ENCODE measurements around the gene DAB2.

DAB2 gene

DNA sequence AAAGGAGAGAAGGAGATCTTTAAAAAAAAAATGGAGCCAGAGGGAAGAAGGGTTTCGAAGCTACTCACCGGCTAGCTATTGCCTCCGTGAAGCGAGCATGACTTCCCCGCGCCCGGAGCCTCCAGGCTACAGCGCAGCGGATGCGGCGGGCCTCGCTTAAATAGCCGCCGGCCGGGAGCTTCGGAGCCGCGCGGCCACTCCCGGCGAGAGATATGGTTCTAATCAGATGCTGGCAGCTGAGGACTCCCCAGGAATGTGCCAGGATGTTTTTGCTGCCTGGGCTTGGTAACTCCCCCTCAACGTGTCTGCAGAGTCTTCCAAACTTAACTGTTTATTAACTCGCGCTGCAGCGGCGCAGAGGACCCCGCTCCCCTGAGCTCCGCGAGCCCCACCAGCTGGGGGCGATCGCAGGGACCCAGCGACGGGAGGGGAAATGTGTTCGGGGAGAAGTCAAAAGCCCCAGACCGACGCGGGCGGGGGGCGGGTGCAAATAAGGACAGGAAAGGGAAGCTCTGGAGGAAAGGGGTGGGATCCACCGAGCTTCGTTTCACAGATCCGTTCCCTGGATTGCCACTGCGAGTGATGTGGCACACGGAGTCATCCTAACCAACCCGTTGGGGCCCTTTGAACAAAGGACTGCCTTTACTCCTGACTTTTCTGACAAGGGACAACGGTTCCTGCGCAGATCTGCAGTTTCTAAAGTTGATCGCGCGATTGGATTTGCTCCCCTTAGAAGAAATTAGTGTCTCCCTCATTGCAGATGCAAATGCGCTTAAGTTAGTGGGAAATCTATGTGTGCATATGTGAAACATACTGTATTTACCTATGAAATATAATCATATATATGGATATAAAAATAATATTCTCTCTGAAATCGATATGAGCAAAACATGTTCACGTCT lies at the start of gene DAB2:
Gene DAB2 (minus strand): TSS at position 245 of the 902 bp plus-strand sequence. CDS start 30,660 bp downstream, outside the sequence.
- Histone ChIP-seq H3K27me3 (ENCODE audit: control insufficient read depth, insufficient read depth, low read length) (peaks cover 7% of the 10 kb centered on the region; the same call in 1 of the 2 replicates), H3K9ac (ENCODE audit: low read length) (peak within 1 kb of the TSS; percentile 69), H3K9me3 (ENCODE audit: control insufficient read depth, insufficient read depth, low read depth, low read length) (no peaks in the 10 kb centered on the region), H3K4me3 (ENCODE audit: low read depth, low read length) (peak within 1 kb of the TSS; percentile 66), H3K27ac (ENCODE audit: low read depth, low read length) (no peak within 1 kb of the TSS), H3K36me3 (ENCODE audit: control insufficient read depth, insufficient read depth, low read length) (no peaks in the 10 kb centered on the region), H3K4me1 (ENCODE audit: control insufficient read depth, insufficient read depth, low read length) (peaks cover 31% of the 10 kb centered on the region)

DNA sequence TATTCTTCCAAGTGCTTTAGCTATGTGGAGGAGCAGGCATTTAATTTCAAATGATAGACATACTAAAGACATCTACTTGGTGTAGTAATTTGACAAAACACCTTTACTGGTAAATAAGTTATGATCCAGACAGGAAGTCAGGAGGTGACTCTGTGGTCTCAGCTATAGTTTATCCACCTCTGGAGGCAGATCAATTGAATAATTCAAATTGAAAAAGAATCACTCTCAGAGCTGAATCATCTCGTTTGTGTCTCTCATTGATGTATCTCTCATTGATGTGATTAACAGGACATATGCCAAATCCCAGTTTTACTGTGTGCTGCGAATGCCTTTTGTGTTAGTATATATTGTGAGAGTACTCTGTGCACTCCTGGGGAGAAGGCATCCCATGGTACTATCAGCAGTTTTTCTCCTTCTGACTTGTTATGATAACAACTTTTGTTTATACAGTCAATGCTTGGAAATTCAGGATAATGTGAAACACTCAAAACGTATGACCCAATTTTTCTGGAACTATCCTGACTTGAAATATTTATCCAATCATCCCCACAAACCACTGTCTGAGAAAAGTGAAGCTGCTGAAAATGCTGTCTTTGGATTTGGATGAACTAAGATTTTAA lies 48.5 kb upstream of the DAB2 start:
- Histone ChIP-seq H3K36me3 (ENCODE audit: control insufficient read depth, insufficient read depth, low read length) (no peaks in the 10 kb centered on the region), H3K27me3 (ENCODE audit: control insufficient read depth, insufficient read depth, low read length) (no peaks in the 10 kb centered on the region), H3K9ac (ENCODE audit: low read length) (no peak overlapping the region), H3K9me3 (ENCODE audit: control insufficient read depth, insufficient read depth, low read depth, low read length) (no peaks in the 10 kb centered on the region), H3K4me3 (ENCODE audit: low read depth, low read length) (no peak overlapping the region), H3K4me1 (ENCODE audit: control insufficient read depth, insufficient read depth, low read length) (no peaks in the 10 kb centered on the region), H3K27ac (ENCODE audit: low read depth, low read length) (no peak overlapping the region)

GRCh38 chr5:39471836-39472508 lies 47.2 kb upstream of the DAB2 start:
- no peaks in the 10 kb centered on the region for H3K27me3 ChIP-seq (ENCODE audit: control insufficient read depth, insufficient read depth, low read length)
- H3K4me3 ChIP-seq (ENCODE audit: low read depth, low read length): no peak overlapping the region

GRCh38 chr5:39470811-39471210 lies 46.0 kb upstream of the DAB2 start:
- Histone ChIP-seq H3K36me3 (ENCODE audit: control insufficient read depth, insufficient read depth, low read length) (no peaks in the 10 kb centered on the region), H3K4me1 (ENCODE audit: control insufficient read depth, insufficient read depth, low read length) (no peaks in the 10 kb centered on the region), H3K27ac (ENCODE audit: low read depth, low read length) (no peak overlapping the region), H3K27me3 (ENCODE audit: control insufficient read depth, insufficient read depth, low read length) (no peaks in the 10 kb centered on the region), H3K9me3 (ENCODE audit: control insufficient read depth, insufficient read depth, low read depth, low read length) (no peaks in the 10 kb centered on the region), H3K4me3 (ENCODE audit: low read depth, low read length) (no peak overlapping the region), H3K9ac (ENCODE audit: low read length) (no peak overlapping the region)

More at GRCh38 chr5:39471836-39472508, 47.2 kb upstream of the DAB2 start:
- Histone ChIP-seq H3K4me1 (ENCODE audit: control insufficient read depth, insufficient read depth, low read length) (no peaks in the 10 kb centered on the region), H3K27ac (ENCODE audit: low read depth, low read length) (no peak overlapping the region), H3K9me3 (ENCODE audit: control insufficient read depth, insufficient read depth, low read depth, low read length) (no peaks in the 10 kb centered on the region), H3K36me3 (ENCODE audit: control insufficient read depth, insufficient read depth, low read length) (no peaks in the 10 kb centered on the region), H3K9ac (ENCODE audit: low read length) (no peak overlapping the region)

DNA sequence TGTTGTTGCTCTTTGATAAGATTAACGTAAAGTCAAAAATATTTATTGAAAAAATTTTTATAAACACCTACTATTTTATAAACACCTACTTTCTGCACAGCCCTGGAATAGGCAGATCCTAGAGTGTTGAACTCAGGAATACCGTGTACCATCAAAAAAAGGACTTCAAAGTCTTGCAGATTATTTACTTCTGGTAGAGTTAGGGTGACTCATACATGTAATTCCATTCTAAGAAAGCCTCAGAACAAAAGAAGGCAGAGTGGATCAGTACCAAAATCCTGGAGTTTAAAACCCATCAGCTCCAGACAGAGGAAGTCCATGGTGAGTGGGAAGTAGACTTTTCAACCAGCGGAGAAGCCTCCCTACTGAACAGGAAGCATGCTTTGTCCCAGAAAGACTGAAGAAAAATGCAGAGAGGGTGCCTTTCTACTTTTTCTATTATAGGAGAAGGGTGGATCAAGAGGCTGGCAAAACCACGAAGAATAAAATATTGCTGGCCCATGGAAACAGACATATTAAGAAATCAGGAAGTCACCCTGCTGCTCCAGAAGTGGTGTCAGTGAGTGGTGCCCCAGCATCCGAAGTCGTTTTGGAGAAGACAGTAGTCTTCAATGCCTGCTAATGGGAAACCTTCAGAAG lies 45.1 kb upstream of the DAB2 start:
- Histone ChIP-seq H3K27ac (ENCODE audit: low read depth, low read length) (no peak overlapping the region), H3K9me3 (ENCODE audit: control insufficient read depth, insufficient read depth, low read depth, low read length) (no peaks in the 10 kb centered on the region), H3K4me1 (ENCODE audit: control insufficient read depth, insufficient read depth, low read length) (no peaks in the 10 kb centered on the region), H3K4me3 (ENCODE audit: low read depth, low read length) (no peak overlapping the region), H3K36me3 (ENCODE audit: control insufficient read depth, insufficient read depth, low read length) (no peaks in the 10 kb centered on the region), H3K9ac (ENCODE audit: low read length) (no peak overlapping the region), H3K27me3 (ENCODE audit: control insufficient read depth, insufficient read depth, low read length) (no peaks in the 10 kb centered on the region)

- no peaks in the 10 kb centered on the region for H3K9me3 ChIP-seq (ENCODE audit: control insufficient read depth, insufficient read depth, low read depth, low read length)
- no peak overlapping the region for H3K27ac ChIP-seq (ENCODE audit: low read depth, low read length)
- H3K4me1 ChIP-seq (ENCODE audit: control insufficient read depth, insufficient read depth, low read length): no peaks in the 10 kb centered on the region
- no peak overlapping the region for H3K9ac ChIP-seq (ENCODE audit: low read length)
- H3K27me3 ChIP-seq (ENCODE audit: control insufficient read depth, insufficient read depth, low read length): peaks cover 6% of the 10 kb centered on the region
- no peaks in the 10 kb centered on the region for H3K36me3 ChIP-seq (ENCODE audit: control insufficient read depth, insufficient read depth, low read length)
- no peak overlapping the region for H3K4me3 ChIP-seq (ENCODE audit: low read depth, low read length)
Observed at GRCh38 chr5:39469176-39469575, 44.4 kb upstream of the DAB2 start.

DNA sequence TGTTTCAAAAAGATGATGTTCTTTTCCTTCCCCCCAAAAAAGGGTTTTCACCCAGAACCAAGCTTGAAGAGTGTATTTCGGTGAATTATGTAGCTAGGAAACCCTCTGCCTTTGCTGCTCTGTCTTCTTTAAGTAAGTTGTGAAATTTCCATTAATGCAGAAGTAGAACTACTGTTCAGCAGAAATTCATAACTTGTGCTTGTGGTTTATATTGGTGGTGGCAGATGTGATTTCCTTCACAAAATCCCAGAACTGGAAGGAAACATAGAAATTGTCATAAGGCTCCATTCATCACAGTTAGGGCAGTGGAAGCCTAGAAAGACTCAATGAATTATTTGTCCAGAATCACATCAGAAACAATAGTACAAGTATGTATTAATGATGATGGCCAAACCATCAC lies 42.1 kb upstream of the DAB2 start:
- no peaks in the 10 kb centered on the region for H3K4me1 ChIP-seq (ENCODE audit: control insufficient read depth, insufficient read depth, low read length)
- no peaks in the 10 kb centered on the region for H3K9me3 ChIP-seq (ENCODE audit: control insufficient read depth, insufficient read depth, low read depth, low read length)
- H3K27ac ChIP-seq (ENCODE audit: low read depth, low read length): no peak overlapping the region
- H3K27me3 ChIP-seq (ENCODE audit: control insufficient read depth, insufficient read depth, low read length): peaks cover 25% of the 10 kb centered on the region
- H3K4me3 ChIP-seq (ENCODE audit: low read depth, low read length): no peak overlapping the region
- no peak overlapping the region for H3K9ac ChIP-seq (ENCODE audit: low read length)
- H3K36me3 ChIP-seq (ENCODE audit: control insufficient read depth, insufficient read depth, low read length): no peaks in the 10 kb centered on the region

GRCh38 chr5:39465843-39466242 lies 41.1 kb upstream of the DAB2 start:
- Histone ChIP-seq H3K36me3 (ENCODE audit: control insufficient read depth, insufficient read depth, low read length) (no peaks in the 10 kb centered on the region), H3K9ac (ENCODE audit: low read length) (no peak overlapping the region), H3K9me3 (ENCODE audit: control insufficient read depth, insufficient read depth, low read depth, low read length) (no peaks in the 10 kb centered on the region), H3K4me3 (ENCODE audit: low read depth, low read length) (no peak overlapping the region), H3K27ac (ENCODE audit: low read depth, low read length) (no peak overlapping the region), H3K27me3 (ENCODE audit: control insufficient read depth, insufficient read depth, low read length) (peaks cover 32% of the 10 kb centered on the region), H3K4me1 (ENCODE audit: control insufficient read depth, insufficient read depth, low read length) (no peaks in the 10 kb centered on the region)

- H3K4me3 ChIP-seq (ENCODE audit: low read depth, low read length): no peak overlapping the region
- no peak overlapping the region for H3K27ac ChIP-seq (ENCODE audit: low read depth, low read length)
- H3K27me3 ChIP-seq (ENCODE audit: control insufficient read depth, insufficient read depth, low read length): peaks cover 33% of the 10 kb centered on the region
- H3K9ac ChIP-seq (ENCODE audit: low read length): no peak overlapping the region
- no peaks in the 10 kb centered on the region for H3K4me1 ChIP-seq (ENCODE audit: control insufficient read depth, insufficient read depth, low read length)
- H3K36me3 ChIP-seq (ENCODE audit: control insufficient read depth, insufficient read depth, low read length): no peaks in the 10 kb centered on the region
- no peaks in the 10 kb centered on the region for H3K9me3 ChIP-seq (ENCODE audit: control insufficient read depth, insufficient read depth, low read depth, low read length)
Observed at GRCh38 chr5:39465097-39465496, 40.3 kb upstream of the DAB2 start.

DNA sequence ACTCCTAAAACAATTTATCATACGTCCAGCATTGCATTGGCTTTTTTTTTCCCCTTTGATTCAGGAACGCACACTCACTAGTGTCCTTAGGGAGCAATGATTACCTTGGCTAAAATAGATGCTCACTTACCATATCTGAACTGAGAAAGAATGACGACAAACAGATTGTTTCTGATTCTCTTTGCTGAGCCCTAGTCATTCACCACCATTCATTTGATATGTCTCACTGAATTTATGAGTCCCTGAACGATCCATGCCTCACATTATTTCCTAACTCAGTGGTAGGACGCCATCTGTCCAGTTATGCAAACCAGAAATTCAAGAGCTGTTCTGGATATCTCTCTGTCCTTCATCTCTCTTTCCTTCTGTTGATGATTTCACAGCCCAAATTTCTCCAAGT lies 39.3 kb upstream of the DAB2 start:
- Histone ChIP-seq H3K9ac (ENCODE audit: low read length) (no peak overlapping the region), H3K4me3 (ENCODE audit: low read depth, low read length) (no peak overlapping the region), H3K4me1 (ENCODE audit: control insufficient read depth, insufficient read depth, low read length) (no peaks in the 10 kb centered on the region), H3K27ac (ENCODE audit: low read depth, low read length) (no peak overlapping the region), H3K9me3 (ENCODE audit: control insufficient read depth, insufficient read depth, low read depth, low read length) (no peaks in the 10 kb centered on the region), H3K36me3 (ENCODE audit: control insufficient read depth, insufficient read depth, low read length) (no peaks in the 10 kb centered on the region), H3K27me3 (ENCODE audit: control insufficient read depth, insufficient read depth, low read length) (peaks cover 33% of the 10 kb centered on the region)

Data from HUES6 (cell line).